NAMALWA (cell line): ENCODE results near the gene VTA1.

Experiments used
- DNase-seq: peaks from one replicate; pipeline ENCODE4 v3.0.0-alpha.2; 2015; ENCODE audit warnings: low spot score

VTA1 gene

DNA sequence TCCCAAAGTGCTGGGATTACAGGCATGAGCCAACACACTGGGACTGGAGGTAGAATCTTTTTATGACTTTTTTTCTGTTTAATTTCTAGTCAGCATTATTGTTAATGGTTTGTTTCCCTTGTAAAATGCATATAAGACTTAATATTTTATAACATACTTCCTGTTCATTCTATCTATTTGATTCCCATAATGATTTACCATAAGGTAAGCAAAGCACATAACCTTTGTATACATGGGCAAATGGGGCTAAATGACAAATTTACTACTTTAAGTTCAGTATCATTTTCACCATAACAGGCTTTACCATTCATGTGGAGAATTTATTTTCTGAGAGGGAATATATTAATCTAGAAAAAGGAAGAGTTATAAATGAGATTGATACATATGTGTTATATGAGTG lies 24.3 kb downstream of the VTA1 start:
- no peak for DNase-seq

DNA sequence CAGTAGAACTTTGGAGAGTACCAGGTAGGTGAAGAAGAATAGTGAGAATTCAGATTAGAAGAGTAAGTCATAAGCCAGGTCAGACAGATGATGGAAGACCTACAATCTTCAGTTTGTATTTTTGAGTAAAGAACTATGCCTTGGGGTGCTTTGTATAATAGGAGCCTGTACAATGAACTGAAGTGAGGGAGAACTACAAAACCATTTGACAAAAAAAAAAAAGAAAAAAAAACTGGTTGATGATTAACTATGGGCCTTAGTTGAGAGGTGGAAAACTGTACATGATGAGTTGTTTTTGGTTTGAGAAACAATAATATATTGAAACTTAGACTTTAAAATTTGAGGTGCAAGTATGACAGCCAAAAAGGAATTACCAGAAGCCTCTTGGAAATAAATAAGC lies 25.7 kb downstream of the VTA1 start:
- no peak for DNase-seq

DNA sequence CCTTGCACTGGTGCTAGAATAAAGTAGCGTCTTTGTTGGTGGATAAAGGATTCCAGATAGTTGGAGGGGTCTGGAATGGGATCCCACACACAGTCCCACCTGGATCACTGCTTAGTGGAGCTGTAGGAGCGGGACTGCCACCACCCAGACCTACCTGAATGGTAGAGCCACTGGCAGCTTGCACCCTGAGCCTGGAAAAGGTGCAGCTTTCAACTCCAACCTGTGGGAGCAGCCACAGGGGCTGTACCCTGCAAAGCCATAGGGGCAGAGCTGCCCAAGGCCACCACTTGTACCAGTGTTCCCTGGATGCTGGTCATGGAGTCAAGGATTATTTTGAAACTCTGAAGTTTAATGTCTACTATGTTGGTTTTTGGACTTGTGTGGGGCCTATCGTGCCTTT lies 26.9 kb downstream of the VTA1 start:
- DNase-seq: no peak

DNA sequence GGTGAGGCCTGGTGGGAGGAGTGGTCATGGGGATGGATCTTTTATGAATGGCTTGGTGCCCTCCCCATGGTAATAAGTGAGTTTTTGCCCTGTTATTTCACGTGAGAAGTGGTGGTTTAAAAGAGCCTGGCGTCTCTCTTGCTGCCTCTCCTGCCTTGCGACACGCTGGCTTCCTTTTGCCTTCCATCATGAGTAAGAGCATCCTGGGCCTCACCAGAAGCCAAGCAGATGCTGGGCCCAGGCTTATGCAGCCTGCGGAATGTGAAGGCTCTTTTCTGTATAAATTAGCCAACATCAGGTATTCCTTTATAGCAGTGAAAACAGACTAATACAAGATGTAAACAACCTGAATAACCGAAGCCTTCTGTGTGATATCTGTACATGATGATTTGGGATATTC lies 27.6 kb downstream of the VTA1 start:
- DNase-seq: no peak

DNA sequence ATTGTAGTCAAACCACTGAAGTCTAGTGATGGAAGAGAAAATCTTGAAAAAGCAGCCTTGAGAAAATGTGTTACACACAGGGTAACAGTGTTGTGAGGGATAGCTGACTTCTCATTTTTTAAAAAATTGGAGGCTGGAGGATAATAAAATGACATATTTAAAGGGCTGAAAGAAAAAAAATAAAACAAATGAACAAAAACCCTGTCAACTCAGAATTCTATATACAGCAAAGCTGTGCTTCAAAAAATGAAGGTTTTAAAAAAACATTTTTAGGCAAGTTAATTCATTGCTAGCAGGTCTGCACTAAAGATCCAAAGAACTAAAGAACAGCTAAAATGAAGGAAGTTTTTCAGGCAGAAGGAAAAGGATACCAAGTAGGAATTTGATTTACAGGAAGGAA lies 31.1 kb downstream of the VTA1 start:
- DNase-seq: no peak

DNA sequence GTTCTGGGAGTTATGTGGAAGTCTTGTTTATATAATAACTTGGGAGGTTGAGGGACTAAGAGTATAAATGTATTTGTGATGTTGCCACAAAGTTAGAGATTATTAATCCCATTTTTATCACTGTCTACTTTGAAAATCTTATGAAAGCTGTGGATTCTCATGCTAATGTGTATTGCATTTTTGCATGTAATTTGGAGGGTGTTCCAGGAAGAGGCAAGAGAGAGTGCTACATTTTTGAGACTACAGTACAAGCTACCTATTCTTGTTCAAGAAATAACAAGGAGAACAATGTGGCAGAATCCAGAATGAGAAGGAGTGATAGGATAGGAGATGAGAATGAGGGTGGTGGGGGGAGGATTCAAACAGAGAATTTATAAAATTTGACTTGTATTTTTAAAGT lies 34.9 kb downstream of the VTA1 start:
- no peak for DNase-seq

DNA sequence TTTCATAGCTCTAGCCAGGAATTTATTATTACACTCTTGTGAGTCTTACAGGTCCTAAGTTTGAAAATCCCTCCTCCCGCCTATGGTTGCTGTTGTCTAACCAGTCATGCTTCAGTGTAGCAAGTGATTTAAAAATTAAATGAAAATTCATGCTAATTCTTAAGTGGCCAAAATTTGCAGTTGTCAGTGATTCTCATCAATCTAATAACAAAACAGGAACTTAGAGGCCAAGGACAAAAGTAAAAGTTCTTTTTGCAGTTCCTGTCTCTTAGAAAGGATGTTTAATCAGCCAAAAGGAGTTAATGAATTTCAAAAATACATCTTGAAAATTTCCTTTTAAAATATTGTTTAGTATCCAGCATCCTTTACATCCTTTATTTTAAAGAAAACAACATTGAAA lies 36.3 kb downstream of the VTA1 start:
- no peak for DNase-seq

DNA sequence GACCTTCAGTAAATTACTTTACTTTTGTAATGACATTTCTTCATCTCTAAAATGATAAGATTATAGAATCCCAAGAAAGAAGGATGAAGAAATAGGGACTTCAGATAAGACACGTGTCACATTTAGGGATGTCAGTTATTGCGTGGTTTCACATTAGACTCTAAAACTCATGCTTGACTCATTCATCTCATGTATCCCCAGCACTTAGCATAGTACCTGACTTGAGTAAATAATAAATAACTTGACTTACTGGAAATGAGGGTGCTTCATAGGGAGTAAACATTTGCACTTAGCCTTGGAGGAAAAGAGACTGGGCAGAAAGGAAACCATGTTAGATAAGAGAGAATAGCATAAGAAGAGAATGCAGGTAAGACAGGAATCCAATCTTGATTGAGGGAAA lies 37.2 kb downstream of the VTA1 start:
- no peak for DNase-seq

DNA sequence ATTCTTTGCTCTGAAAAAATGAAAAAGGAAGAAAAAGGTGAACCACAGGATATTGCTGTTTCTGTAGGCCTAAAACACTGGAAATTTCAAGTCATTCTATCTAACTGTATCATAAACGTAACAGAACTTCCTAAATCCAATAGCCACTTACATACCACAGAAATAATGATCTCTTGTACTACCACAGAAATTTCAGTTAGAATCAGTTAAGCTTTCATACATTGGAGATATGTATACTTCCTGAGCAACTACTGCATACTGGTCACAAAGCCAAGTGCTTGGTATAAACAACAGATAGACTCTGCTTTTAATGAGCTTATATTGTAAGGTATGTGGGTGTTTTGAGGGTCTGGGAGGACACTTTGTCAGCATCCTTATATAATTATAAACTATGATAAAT lies 38.6 kb downstream of the VTA1 start:
- no peak for DNase-seq

DNA sequence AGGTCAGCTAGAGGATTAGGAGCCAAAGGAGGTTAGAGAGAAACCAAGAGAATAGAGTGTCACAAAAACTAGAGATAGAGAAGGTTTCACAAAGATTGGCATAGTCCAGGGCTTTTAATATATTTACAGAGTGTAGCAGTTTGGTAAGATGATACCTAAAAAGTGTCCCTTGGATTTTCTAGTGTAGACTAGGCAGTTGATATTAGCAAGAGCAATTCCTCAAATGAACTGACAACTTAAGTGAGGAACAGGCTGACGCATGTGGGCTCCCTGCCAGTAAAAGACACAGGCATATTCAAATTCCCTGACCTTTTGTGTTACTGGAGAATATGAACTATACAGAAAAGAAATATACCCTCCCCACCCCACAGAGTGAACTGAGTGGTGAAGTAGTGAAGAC lies 40.1 kb downstream of the VTA1 start:
- no peak for DNase-seq

DNA sequence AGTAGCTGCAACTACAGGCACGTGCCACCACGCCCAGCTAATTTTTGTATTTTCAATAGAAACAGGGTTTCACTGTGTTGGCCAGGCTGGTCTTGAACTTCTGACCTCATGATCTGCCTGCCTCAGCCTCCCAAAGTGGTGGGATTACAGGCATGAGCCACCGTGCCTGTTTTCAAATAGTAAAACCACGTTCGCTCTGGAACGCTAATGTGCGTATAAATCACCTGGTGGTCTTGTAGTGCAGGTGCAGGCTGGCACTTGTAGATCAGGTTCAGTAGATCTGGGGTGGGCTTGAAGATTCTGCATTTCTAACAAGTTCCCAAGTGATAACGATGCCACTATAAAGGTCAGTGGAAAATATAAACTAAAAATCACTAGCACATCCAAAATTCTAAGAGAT lies 41.3 kb downstream of the VTA1 start:
- DNase-seq: peak; percentile 15

DNA sequence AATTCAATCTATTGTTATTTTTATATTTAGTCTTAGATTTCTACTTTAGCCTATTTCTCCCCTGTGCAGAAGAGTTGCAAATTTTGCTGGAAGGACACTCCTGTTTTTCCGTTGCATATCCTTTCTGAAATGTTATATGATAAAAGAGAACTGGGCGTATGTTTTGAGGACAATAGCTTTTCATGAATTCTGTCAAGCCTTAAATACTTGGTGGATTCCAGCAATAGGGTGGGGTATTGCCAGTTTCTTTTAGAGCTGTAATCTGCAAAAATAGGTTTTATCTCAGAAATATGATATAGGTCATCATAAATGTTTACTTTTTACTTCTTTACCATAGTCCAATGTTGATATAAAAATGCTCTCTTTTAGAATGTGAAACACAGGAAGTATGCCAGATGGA lies 42.0 kb downstream of the VTA1 start:
- no peak for DNase-seq

DNA sequence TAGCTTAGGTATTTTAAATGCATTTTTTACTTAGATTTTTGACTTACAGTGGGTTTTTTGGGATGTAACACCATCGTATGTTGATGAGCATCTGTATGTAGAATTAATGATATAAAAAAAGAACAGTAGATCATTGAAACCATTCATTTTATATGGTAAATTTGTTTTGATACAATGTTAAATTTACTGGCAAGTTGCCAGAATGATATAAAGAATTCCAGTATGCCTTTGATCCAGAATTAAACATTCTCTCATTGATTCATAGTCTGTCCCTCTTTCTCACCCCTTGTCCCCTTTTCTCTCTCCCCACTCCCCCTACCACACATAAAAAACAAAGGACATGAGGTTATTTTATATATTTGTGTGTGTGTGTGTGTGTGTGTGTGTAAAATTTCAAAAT lies 45.3 kb downstream of the VTA1 start:
- DNase-seq: no peak

DNA sequence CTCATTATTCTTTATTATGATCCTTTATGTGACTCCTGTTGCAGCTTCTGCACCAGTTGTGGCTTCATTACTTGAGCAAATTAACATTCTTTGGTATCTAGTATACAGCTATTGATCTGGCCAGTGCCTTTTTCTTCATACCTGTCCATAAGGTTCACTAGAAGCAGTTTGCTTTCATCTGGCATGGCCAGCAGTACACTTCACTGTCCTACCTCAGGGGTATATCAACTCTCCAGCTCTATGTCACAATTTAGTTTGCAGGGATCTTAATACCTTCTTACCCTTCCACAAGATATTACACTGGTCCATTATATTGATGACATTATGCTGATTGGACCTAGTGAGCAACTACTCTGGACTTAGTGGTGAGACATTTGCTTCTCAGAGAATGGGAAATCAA lies 46.6 kb downstream of the VTA1 start:
- DNase-seq: no peak

DNA sequence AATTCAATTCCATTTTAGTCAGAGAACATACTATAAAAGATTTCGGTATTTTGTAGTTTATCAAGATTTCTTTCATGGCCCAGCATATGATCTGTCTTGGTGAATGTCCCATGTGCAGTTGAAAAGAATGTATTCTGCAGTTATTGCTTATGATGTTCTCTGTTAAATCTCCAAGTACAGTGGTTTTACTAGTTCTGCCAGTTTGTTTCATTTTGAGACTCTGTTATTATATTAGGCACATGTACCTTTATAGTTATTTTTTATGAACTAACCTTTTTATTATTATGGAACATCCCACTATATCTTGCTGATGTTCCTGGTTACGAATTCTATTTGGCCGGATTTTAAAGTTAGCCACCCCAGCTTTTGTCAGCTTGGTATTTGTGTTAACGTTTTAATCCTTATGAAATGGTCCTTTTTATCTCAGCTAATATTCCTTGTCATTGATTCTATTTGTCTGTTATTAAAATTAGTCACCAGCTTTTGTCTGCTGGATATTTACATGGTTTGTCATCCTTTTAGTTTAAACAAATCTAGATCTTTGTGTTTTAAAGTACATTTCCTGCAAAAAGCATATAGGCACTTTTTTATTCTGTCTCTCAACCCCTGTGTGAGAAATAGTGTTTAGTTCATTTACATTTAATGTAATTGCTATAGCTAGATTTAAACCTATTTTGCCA lies 48.9 kb downstream of the VTA1 start:
- no peak for DNase-seq

DNA sequence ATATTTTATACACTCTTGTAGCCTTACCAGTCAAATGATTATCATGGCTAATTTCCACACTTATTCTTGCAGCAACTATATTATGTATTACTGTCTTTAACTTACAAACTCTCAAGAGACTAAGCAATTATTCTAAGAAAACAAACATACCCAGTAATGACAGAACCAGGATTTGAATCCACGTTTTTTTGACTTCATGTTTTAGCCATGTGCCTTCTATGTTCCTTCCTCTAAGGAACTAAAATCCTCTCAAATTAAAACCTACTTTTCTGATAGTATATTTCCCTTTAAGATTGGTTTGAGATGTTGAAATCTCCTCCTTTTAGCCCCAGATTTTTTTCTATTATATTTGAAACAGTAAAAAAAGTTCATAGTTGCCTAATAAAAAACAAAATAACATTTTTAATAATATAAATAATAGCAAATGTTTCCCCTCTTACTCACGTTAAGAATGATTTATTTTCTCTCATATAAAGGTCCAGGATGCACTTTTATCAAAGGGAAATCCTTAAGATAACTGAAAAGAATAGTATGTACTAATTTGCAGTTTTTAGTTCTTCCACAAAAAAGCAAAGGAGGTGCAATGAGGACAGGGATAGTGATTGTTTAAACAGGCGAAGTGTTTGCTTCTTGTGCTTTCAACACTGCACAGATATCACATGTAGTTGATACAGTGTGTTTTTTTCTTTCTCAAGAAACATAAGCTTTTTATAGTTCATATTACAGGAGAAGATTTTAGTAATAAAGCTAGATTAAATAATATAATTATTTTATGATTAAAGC lies 54.0 kb downstream of the VTA1 start:
- DNase-seq: no peak

DNA sequence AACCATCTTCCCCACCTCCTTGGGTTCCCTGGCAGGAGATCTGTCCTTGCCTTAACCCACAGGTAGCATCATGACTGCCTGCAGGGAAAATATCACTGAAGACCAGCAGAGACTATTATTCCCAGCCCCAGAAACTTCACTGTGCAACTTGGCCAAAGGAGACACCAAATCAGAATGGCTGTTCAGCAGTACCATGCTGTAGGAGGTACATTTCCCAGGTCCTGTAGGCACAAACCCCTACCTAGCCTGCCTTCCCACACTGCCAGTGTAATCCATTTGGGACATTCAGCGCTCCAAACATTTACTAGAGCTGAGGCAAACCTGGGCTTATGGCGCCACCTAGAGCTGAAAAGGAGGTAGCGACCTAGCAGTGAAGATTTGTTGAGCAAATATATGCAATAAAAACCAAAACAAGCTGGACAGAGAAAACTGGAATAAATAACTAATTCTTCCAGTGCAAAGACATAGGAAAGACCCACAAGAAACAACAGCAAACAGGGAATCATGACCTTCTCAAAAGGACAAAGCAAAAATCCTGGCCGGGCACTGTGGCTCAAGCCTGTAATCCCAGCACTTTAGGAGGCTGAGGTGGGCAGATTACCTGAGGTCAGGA lies 60.3 kb downstream of the VTA1 start:
- DNase-seq: peak; percentile 52

DNA sequence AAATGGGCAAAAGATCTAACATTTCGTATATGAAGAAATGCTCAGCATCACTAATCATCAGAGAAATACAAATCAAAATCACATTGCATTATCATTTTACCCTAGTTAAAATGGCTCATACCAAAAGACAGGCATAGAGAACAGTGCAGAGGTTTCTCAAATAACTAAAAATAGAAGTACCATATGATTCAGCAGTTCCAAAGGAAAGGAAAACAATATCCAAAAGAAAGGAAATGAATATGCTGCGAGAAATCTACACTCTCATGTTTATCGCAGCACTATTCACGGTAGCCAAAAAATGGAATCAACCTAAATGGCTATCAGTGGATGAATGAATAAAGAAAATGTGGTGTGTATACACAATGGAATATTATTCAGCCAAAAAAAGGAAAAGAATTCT lies 63.5 kb downstream of the VTA1 start:
- DNase-seq: no peak

DNA sequence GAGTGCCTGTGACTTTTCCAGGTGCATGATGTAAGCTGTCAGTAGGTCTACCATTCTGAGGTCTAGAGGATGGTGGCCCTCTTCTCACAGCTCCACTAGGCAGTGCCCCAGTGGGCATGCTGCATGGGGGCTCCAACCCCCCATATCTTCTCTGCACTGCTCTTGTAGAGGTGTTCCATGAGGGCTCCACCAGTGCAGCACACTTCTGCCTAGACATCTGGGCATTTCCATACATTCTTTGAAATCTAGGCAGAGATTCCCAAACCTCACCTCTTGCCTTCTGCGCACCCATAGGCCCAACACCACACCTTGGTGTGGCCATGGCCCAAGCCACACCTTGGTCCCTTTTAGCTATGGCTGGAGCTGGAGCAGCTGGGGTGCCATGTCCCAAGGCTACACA lies 66.3 kb downstream of the VTA1 start:
- no peak for DNase-seq

DNA sequence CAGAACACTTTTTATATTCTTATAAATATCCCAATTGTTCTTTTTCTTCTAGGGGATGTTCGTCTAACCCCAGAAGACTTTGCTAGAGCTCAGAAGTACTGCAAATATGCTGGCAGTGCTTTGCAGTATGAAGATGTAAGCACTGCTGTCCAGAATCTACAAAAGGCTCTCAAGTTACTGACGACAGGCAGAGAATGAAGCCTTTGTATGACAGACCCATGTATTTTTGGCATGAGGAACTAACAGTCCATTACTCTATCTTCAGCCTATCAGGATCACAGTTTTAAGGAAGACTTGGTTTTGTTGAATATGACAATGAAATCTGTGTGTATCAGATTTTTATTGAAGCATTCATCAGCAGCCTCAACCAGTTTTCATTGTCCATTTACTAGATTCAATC lies 71.4 kb downstream of the VTA1 start:
- no peak for DNase-seq

DNA sequence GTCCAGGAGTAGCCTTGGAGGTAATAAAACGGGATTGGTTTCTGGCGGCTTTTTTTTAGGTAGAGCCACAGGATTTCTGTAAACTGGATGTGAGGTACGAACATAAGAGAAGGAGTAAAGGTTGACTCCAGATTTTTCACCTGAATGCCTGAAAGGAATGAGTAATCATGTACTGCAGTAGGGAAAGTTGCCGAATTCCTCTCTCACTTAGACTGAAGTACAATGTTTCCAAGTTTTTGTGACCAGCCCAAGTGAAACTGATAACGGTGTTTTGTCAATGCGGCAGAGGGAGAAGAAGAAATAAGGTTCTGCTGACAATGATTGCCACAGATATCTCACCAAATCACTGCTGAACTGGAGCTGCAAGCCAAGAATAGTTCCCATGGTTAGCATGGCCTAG lies 75.0 kb downstream of the VTA1 start:
- DNase-seq: no peak

DNA sequence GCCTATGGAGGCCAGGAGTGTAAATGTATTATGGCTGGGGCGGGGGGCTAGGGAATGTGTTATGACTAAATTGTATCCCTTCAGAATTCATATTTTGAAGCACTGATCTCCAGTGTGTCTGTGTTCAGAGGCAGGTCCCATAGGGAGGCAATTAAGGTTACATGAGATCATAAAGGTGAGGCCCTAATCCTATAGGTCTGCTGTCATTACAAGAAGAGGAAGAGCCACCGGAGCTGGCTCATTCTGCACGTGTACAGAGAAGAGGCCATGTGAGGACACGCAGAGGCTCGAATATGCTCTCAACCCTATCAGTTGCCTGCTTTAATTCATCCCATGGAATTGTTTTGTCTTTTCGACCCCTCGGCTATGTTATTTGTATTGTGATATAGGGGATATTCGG lies 76.9 kb downstream of the VTA1 start:
- DNase-seq: no peak

DNA sequence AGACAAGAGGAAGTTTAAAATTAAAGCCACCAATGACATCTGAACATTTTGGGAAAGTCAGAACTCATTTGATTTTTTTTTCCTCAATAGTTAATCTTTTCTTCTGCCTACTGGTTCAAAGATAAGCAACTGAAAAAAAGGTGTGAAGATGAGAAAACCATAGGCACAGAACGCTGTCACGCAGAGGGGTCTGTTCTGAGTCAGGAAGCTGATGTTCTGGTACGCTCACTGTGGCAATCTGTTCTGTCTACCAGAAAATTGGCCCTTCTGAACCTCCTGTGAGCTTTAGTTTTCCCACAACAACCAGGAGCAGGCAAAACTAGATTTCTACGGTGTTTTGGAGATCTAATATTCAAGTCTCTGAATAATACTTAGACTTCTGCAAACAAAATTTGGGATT lies 78.1 kb downstream of the VTA1 start:
- DNase-seq: no peak

DNA sequence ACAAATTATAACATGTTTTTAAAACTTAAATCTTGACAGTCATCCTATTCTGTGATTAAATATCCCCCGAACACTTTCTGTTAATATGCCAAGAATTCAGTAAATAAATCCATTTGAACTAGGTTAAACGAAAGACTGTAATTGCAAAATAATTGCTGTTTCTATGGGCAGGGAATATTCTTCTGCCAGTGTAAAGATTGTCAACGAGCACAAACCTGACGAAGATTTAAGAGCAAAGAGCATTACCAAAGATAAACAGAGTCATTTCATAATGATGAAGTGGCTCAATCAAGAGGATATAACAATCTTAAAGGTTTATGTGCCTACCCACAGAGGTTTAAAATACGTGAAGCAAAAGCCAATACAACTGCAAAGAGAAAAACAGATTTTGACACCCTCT lies 78.5 kb downstream of the VTA1 start:
- no peak for DNase-seq
